ENCODE results near the gene TRIOBP. TPM values are rescaled to one million over a fixed set of nuclear protein-coding genes. Genes with fewer than 3 reads are reported as not detected.

The TRIOBP gene
- total RNA-seq, 1 donor from 2014 or later, result 40.3 TPM

GRCh38 chr22:37823134-37823985 lies 126.5 kb downstream of the TRIOBP start, which contains the start of gene GALR3:
GALR3 (plus strand) TSS chr22:37823382; CDS start chr22:37823407, 25 bp downstream.
- no peak for TF ChIP-seq CTCF (IDR thresholded peaks at IDR 0.05; ENCODE audit: insufficient read depth, low read length, severe bottlenecking)
- FAIRE-seq (no peak), DNase-seq (ENCODE audit: low read depth) (no peak)
- Histone ChIP-seq H3K27me3 (ENCODE audit: control insufficient read depth, insufficient read depth, low read length) (no peaks in the 10 kb centered on the region), H3K36me3 (ENCODE audit: control insufficient read depth, insufficient read depth, low read length) (no peaks in the 10 kb centered on the region), H3K4me3 (ENCODE audit: low read depth, low read length) (no peak within 1 kb of the TSS)

DNA sequence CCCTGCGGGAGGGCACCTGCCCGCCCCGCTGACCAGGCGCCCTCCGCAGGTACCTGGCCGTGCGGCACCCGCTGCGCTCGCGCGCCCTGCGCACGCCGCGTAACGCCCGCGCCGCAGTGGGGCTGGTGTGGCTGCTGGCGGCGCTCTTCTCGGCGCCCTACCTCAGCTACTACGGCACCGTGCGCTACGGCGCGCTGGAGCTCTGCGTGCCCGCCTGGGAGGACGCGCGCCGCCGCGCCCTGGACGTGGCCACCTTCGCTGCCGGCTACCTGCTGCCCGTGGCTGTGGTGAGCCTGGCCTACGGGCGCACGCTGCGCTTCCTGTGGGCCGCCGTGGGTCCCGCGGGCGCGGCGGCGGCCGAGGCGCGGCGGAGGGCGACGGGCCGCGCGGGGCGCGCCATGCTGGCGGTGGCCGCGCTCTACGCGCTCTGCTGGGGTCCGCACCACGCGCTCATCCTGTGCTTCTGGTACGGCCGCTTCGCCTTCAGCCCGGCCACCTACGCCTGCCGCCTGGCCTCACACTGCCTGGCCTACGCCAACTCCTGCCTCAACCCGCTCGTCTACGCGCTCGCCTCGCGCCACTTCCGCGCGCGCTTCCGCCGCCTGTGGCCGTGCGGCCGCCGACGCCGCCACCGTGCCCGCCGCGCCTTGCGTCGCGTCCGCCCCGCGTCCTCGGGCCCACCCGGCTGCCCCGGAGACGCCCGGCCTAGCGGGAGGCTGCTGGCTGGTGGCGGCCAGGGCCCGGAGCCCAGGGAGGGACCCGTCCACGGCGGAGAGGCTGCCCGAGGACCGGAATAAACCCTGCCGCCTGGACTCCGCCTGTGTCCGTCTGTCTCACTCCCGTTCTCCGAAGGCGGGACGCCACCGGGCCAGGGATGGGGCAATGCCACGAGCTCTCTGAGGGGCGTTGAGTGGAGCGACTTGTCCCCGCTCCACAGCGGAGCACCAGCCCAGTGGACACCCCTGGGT lies 128.1 kb downstream of the TRIOBP start:
- FAIRE-seq (no peak), DNase-seq (ENCODE audit: low read depth) (no peak)
- TF ChIP-seq CTCF (IDR thresholded peaks at IDR 0.05; ENCODE audit: insufficient read depth, low read length, severe bottlenecking), result peak; percentile 15
- no peaks in the 10 kb centered on the region for H3K36me3 ChIP-seq (ENCODE audit: control insufficient read depth, insufficient read depth, low read length)
- H3K27me3 ChIP-seq (ENCODE audit: control insufficient read depth, insufficient read depth, low read length), result no peaks in the 10 kb centered on the region
- H3K4me3 ChIP-seq (ENCODE audit: low read depth, low read length), result peak overlapping the region; percentile 22

Other genes with a start within 250 kb of the TRIOBP start
- gene MFNG, start 210.7 kb upstream of the TRIOBP start, total RNA-seq, result 0.26 and 1.3 TPM in 2 replicates
- 8.1 and 14.2 TPM in 2 replicates for gene CARD10, start 177.6 kb upstream of the TRIOBP start, total RNA-seq
- 5.8 and 11.0 TPM in 2 replicates for gene CDC42EP1, start 136.6 kb upstream of the TRIOBP start, total RNA-seq
- gene LGALS2, start 117.0 kb upstream of the TRIOBP start, total RNA-seq, result not detected in 2 replicates
- 36.1 and 41.5 TPM in 2 replicates for gene GGA1, start 88.2 kb upstream of the TRIOBP start, total RNA-seq
- gene SH3BP1, start 57.4 kb upstream of the TRIOBP start, total RNA-seq, result 15.5 and 15.6 TPM in 2 replicates
- gene PDXP, start 38.3 kb upstream of the TRIOBP start, total RNA-seq, result 2.2 and 3.4 TPM in 2 replicates
- gene LGALS1, start 21.4 kb upstream of the TRIOBP start, total RNA-seq, result 1,816 and 1,987 TPM in 2 replicates
- 39.8 and 50.1 TPM in 2 replicates for gene NOL12, start 10.7 kb upstream of the TRIOBP start, total RNA-seq
- gene GCAT, start 110.9 kb downstream of the TRIOBP start, total RNA-seq, result 12.8 and 27.6 TPM in 2 replicates
- not detected in 2 replicates for gene GALR3, start 126.3 kb downstream of the TRIOBP start, total RNA-seq
- 18.7 and 18.9 TPM in 2 replicates for gene ANKRD54, start 147.3 kb downstream of the TRIOBP start, total RNA-seq
- 267 and 420 TPM in 2 replicates for gene EIF3L, start 152.4 kb downstream of the TRIOBP start, total RNA-seq
- gene MICALL1, start 209.2 kb downstream of the TRIOBP start, total RNA-seq, result 143 and 201 TPM in 2 replicates

Measured in bronchial epithelial cell (primary cell).